Brain microvascular endothelial cell (primary cell): ENCODE results near the gene SHROOM1.

ENCODE experiments used
- DNase-seq: peaks from one replicate; pipeline ENCODE4 v3.0.0-alpha.2; 2020
- H3K27ac ChIP-seq: fragments of 250-450 bp; sonication (Bioruptor Pico); 2 replicates; pipeline ENCODE4 v1.5.1; 2020; ENCODE audit warnings: mild to moderate bottlenecking, moderate library complexity
- H3K27me3 ChIP-seq: fragments of 250-450 bp; sonication (Bioruptor Pico); replicated peaks from 2 replicates; pipeline ENCODE4 v1.5.1; 2020; ENCODE audit warnings: mild to moderate bottlenecking
- H3K36me3 ChIP-seq: fragments of 250-450 bp; sonication (Bioruptor Pico); replicated peaks from 2 replicates; pipeline ENCODE4 v1.5.1; 2020; ENCODE audit warnings: mild to moderate bottlenecking
- H3K4me3 ChIP-seq: 2 replicates; pipeline ENCODE4 v1.5.1; 2011; ENCODE audit warnings: low read depth, mild to moderate bottlenecking, control low read depth, low read length, moderate library complexity
- in situ Hi-C: cut with HindIII; loops from 2 replicates; pipeline ENCODE4 v1.10.0; 2017; ENCODE audit warnings: low sequenced_read_pairs, low pct_ligation_motif_present
- TF ChIP-seq, protein P1 (sequence below): IDR thresholded peaks from 2 replicates; pipeline ENCODE4 v1.5.1; 2011; ENCODE audit warnings: low read depth, mild to moderate bottlenecking, moderate library complexity, low read length, control low read depth, inconsistent platforms; ENCODE audit errors: missing control alignments

SHROOM1 gene, protein sequence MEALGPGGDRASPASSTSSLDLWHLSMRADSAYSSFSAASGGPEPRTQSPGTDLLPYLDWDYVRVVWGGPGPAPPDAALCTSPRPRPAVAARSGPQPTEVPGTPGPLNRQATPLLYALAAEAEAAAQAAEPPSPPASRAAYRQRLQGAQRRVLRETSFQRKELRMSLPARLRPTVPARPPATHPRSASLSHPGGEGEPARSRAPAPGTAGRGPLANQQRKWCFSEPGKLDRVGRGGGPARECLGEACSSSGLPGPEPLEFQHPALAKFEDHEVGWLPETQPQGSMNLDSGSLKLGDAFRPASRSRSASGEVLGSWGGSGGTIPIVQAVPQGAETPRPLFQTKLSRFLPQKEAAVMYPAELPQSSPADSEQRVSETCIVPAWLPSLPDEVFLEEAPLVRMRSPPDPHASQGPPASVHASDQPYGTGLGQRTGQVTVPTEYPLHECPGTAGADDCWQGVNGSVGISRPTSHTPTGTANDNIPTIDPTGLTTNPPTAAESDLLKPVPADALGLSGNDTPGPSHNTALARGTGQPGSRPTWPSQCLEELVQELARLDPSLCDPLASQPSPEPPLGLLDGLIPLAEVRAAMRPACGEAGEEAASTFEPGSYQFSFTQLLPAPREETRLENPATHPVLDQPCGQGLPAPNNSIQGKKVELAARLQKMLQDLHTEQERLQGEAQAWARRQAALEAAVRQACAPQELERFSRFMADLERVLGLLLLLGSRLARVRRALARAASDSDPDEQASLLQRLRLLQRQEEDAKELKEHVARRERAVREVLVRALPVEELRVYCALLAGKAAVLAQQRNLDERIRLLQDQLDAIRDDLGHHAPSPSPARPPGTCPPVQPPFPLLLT

DNA sequence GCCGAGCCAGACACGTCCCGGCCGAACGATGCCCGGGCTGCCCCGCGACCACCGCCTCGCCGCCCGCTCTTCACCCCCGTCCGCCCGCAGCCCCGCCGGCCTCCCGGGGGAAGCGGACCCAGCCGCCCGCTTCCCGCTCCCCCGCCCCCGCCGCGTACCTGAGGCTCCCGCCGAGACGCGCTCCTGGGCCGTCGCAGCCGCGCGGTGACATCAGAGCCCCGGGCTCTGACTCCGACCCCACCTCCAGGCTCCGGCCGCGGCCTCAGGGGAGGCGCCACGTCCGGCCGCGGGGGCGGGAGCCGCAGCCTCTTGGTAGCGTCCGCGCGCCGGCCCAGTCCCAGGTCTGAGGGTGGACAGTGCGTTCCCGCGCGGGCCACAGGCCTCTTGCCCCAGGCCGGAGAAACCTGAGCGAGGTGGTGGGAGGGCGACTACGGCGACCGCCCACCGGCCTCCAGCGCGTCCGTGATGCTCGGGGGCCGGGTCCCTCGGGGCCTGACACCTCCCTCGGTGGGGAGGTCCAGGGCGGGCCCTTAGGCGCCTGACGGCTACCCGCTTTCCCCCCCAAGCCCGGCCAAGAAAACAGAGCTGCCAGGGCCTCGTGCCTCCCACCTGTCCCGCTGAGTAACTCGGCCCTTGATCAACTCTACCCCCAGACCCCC lies at the start of gene SHROOM1:
Gene SHROOM1, minus strand, starts transcription at position 212 of the 659 bp plus-strand sequence. CDS start 4,507 bp downstream, outside the sequence.
- no peaks in the 10 kb centered on the region for H3K36me3 ChIP-seq
- peak within 1 kb of the TSS; percentile 61 for H3K4me3 ChIP-seq
- in situ Hi-C loops = no loop called here
- TF ChIP-seq, protein P1, sequence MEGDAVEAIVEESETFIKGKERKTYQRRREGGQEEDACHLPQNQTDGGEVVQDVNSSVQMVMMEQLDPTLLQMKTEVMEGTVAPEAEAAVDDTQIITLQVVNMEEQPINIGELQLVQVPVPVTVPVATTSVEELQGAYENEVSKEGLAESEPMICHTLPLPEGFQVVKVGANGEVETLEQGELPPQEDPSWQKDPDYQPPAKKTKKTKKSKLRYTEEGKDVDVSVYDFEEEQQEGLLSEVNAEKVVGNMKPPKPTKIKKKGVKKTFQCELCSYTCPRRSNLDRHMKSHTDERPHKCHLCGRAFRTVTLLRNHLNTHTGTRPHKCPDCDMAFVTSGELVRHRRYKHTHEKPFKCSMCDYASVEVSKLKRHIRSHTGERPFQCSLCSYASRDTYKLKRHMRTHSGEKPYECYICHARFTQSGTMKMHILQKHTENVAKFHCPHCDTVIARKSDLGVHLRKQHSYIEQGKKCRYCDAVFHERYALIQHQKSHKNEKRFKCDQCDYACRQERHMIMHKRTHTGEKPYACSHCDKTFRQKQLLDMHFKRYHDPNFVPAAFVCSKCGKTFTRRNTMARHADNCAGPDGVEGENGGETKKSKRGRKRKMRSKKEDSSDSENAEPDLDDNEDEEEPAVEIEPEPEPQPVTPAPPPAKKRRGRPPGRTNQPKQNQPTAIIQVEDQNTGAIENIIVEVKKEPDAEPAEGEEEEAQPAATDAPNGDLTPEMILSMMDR = no peak
- H3K27ac ChIP-seq = no peak within 1 kb of the TSS
- DNase-seq = no peak
- no peaks in the 10 kb centered on the region for H3K27me3 ChIP-seq

DNA sequence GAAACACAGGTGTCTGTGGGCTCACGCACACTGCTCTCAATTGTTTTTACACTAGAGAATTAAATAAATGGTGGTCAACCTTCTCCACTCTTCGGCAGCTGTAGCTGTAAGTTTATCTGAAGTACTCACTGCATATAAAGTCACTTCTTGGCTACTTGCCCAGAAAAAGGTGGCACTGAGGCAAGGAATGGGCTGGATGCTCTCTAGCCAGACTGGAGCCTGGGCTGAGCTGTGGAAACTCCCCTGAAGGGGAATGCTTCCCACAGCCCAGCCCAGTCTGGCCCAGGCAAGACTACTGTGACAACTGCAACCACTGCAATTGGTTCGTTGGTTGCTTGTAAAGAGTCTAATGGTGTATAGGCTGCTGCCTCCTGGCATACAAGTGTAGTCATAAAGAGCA lies 47.5 kb upstream of the SHROOM1 start:
- H3K36me3 ChIP-seq = peaks cover 56% of the 10 kb centered on the region
- no peak overlapping the region for H3K4me3 ChIP-seq

DNA sequence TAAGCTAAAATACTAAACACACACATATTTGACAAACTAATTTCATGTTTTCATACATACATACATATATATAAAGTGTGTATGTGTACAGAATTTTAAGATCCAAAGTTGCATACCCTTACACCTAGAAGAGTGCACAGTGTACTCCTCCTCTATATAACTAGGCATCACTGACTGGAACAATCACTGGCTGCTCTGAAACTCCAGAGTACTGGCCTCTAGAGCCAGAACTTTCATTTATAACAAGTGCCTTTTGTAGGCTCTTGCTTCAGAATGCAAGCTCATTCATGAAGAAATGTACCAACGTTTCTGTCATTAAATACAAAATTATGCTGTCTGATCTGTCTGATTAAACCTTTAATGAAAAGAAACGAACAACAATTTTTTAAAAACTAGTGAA lies 47.0 kb upstream of the SHROOM1 start:
- H3K27ac ChIP-seq = no peak overlapping the region
- H3K4me3 ChIP-seq = no peak overlapping the region
- in situ Hi-C loops = no loop called here
- H3K36me3 ChIP-seq = peaks cover 52% of the 10 kb centered on the region
- TF ChIP-seq, protein P1 = no peak
- no peaks in the 10 kb centered on the region for H3K27me3 ChIP-seq
- DNase-seq = no peak

More for the DNA sequence above, 47.5 kb upstream of the SHROOM1 start:
- in situ Hi-C loops = no loop called here
- TF ChIP-seq, protein P1 = no peak
- peak; percentile 64 for DNase-seq
- Histone ChIP-seq H3K27me3 (no peaks in the 10 kb centered on the region), H3K27ac (no peak overlapping the region)

DNA sequence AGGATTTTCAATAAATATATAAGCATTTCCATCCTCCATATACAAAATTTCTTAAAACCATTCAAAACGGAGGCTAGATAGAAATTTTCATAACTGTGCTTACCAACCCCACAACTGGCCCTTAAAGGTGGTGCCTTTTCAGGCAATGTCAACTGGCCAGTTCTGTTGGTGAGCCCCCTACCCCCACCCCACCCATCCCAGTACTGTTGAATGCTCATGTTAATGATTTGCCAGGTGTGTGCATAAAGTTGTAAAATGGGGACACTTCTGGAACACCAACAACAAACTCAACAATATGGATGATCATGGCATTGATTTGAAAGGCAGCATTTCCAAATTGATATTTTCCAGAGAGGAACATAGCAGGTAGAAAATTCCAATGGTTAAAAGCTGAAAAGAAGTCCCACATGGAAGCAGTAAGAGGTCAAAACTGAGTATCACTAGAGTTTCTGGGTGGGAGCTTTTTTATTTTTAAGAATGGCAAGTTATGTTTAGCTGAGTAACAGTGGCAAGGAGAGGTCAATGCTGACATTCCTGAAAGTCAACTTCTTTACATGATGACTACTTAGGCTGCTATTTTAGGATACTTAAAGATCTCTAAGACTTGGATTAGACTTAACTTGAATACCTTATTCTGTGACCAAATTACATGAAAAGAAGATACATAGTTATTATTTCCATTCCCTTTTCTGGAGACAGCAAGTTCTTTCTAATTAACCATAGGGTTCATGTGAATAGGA lies 45.7 kb upstream of the SHROOM1 start:
- Histone ChIP-seq H3K36me3 (peaks cover 54% of the 10 kb centered on the region), H3K27ac (peak overlapping the region; percentile 43), H3K27me3 (no peaks in the 10 kb centered on the region), H3K4me3 (no peak overlapping the region)
- TF ChIP-seq, protein P1 = no peak
- DNase-seq = peak; percentile 20
- in situ Hi-C loops = no loop called here

DNA sequence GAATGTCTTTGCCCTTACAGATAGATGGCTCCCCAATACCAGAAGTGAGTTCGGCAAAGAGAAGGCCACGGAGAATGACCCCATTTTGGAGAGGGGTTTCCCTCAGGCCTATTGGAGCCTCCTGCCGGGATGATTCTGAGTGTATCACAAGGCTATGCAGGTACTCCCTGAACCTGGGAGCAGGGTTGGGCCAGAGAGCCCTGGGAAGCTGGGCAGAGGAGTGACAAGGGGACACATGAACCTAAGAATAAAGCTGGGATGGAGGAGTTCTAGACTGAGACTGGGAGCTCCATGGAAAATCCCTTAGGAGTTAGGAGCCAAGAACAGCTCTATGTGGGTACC lies 43.5 kb upstream of the SHROOM1 start:
- TF ChIP-seq, protein P1 = no peak
- H3K27ac ChIP-seq = no peak overlapping the region
- in situ Hi-C loops = no loop called here
- no peaks in the 10 kb centered on the region for H3K27me3 ChIP-seq
- no peak overlapping the region for H3K4me3 ChIP-seq
- H3K36me3 ChIP-seq = peaks cover 46% of the 10 kb centered on the region
- DNase-seq = no peak
